ENCODE measurements around the gene SBNO2. TPM values are rescaled to one million over a fixed set of nuclear protein-coding genes. Genes with fewer than 3 reads are reported as not detected.

The SBNO2 gene
- total and polyA plus RNA-seq, 2 donors (not counting 1 experiment from before 2014, with no cell fraction given) = 42.8 to 83.3 TPM

DNA sequence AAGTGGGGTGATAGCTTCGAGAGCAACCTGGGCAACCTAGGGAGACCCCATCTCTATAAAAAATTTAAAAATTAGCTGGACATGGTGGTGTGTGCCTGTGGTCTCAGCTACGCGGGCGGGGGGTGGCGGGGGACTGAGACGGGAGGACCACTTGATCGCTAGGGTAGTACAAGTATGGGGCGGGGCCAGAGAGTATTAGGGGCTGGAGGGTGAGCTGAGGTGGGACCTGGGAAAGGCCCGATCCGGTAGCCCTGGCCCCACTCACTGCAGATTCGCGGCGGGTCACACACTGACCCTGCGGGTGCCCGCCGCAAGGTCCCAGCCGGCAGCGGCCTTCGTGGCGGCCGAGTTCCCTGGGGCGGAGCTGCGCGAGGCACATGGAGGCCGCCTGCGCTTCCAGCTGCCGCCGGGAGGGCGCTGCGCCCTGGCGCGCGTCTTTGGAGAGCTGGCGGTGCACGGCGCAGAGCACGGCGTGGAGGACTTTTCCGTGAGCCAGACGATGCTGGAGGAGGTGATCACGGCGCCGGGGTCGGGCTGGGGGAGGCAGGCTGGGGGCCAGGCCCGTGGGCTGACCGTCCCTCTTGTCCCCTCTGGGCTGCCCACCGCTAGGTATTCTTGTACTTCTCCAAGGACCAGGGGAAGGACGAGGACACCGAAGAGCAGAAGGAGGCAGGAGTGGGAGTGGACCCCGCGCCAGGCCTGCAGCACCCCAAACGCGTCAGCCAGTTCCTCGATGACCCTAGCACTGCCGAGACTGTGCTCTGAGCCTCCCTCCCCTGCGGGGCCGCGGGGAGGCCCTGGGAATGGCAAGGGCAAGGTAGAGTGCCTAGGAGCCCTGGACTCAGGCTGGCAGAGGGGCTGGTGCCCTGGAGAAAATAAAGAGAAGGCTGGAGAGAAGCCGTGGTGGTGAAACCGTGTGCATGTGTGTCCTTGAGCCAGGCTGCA lies 109.1 kb downstream of the SBNO2 start:
- intact Hi-C loops (cut with micrococcal nuclease) = loop anchor here (5.0 to 10.0 kb wide), 2 partner anchors 37 to 140 kb away; partner anchors contain the start of genes ARID3A and GPX4

More for the DNA sequence above, 109.1 kb downstream of the SBNO2 start:
- ATAC-seq (ENCODE audit: low read depth) (peak; percentile 19), DNase-seq (peak; percentile 83)
- H4K20me1 ChIP-seq (ENCODE audit: control insufficient read depth, insufficient read depth, low read length, poor library complexity, severe bottlenecking) = peaks cover 54% of the 10 kb centered on the region
- ChIA-PET POLR2A (interaction anchor here (0.6 to 6.3 kb wide), 14 partner anchors 11 to 204 kb away, joined by 3 to 97 read pairs (median 3); partner anchors contain the start of genes ABCA7, CIRBP, CNN2 and GPX4), CTCF (interaction anchor here (0.6 to 5.2 kb wide), 26 partner anchors 11 to 201 kb away, joined by 3 to 56 read pairs (median 6); partner anchors contain the start of genes ABCA7, POLR2E and RNU6-2)
- no peak overlapping the region for H3K27ac ChIP-seq (ENCODE audit: low read length in 2 of 2)
- H3K9ac ChIP-seq (ENCODE audit: low read length) = no peak overlapping the region
- H3K4me1 ChIP-seq (ENCODE audit: control insufficient read depth in 2 of 2, insufficient read depth in 2 of 2, low read length in 2 of 2) = peaks cover 38 to 53% of the 10 kb centered on the region in 2 donors
- H3K9me3 ChIP-seq (ENCODE audit: control extremely low read depth in 1 of 3, control insufficient read depth in 2 of 3, insufficient read depth in 1 of 3, low read length in 2 of 3) = peaks cover 0 to 30% (median 0%) of the 10 kb centered on the region in 3 donors
- Mint-ChIP-seq H3K27me3 (no peaks in the 10 kb centered on the region), H3K4me3 (peak overlapping the region; percentile 79), H3K9me3 (ENCODE audit: insufficient read depth) (no peaks in the 10 kb centered on the region), H3K27ac (peak overlapping the region; percentile 83), H3K4me1 (peaks cover 33% of the 10 kb centered on the region)
- H2AFZ ChIP-seq (ENCODE audit: insufficient read depth, low read depth, low read length, poor library complexity, severe bottlenecking) = peak overlapping the region; percentile 42
- no peak for TF ChIP-seq EZH2 (IDR thresholded peaks at IDR 0.05; ENCODE audit: borderline replicate concordance, insufficient read depth, low read depth, low read length, poor library complexity, severe bottlenecking)
- TF ChIP-seq, protein P1, sequence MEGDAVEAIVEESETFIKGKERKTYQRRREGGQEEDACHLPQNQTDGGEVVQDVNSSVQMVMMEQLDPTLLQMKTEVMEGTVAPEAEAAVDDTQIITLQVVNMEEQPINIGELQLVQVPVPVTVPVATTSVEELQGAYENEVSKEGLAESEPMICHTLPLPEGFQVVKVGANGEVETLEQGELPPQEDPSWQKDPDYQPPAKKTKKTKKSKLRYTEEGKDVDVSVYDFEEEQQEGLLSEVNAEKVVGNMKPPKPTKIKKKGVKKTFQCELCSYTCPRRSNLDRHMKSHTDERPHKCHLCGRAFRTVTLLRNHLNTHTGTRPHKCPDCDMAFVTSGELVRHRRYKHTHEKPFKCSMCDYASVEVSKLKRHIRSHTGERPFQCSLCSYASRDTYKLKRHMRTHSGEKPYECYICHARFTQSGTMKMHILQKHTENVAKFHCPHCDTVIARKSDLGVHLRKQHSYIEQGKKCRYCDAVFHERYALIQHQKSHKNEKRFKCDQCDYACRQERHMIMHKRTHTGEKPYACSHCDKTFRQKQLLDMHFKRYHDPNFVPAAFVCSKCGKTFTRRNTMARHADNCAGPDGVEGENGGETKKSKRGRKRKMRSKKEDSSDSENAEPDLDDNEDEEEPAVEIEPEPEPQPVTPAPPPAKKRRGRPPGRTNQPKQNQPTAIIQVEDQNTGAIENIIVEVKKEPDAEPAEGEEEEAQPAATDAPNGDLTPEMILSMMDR (IDR thresholded peaks at IDR 0.05) = peak; percentile 78
- H3K36me3 ChIP-seq (replicated peaks in 1 of 2; ENCODE audit: control extremely low read depth in 1 of 2, control insufficient read depth in 1 of 2, extremely low read depth in 1 of 2, insufficient read depth in 2 of 2, low read length in 1 of 2) = peaks cover 0 to 25% of the 10 kb centered on the region in 2 experiments
- WGBS (ENCODE audit: insufficient coverage) = 16% methylated on average over 59 of the region's 60 CpGs
- H3K4me3 ChIP-seq (ENCODE audit: control extremely low read depth in 1 of 5, extremely low read depth in 1 of 5, insufficient read depth in 1 of 5, low read depth in 2 of 5, low read length in 4 of 5) = no peak overlapping the region
- H3K27me3 ChIP-seq (replicated peaks in 1 of 4; ENCODE audit: control extremely low read depth in 1 of 4, control insufficient read depth in 3 of 4, insufficient read depth in 4 of 4, low read length in 3 of 4) = no peaks in the 10 kb centered on the region
- H3K79me2 ChIP-seq (ENCODE audit: control insufficient read depth, insufficient read depth, low read length) = peaks cover 33% of the 10 kb centered on the region
- H3K4me2 ChIP-seq (replicated peaks; ENCODE audit: low read depth, low read length, poor library complexity, severe bottlenecking) = peak overlapping the region; percentile 91
